IPS DF 19.7 (cell line): ENCODE results near the gene PIK3R3.

Experiments
- DNase-seq: peaks from one replicate; pipeline ENCODE4 v3.0.0-alpha.2; 2013; ENCODE audit warnings: low read depth, low spot score

Gene PIK3R3

GRCh38 chr1:46157916-46158311 lies 25.5 kb upstream of the PIK3R3 start:
- no peak for DNase-seq

DNA sequence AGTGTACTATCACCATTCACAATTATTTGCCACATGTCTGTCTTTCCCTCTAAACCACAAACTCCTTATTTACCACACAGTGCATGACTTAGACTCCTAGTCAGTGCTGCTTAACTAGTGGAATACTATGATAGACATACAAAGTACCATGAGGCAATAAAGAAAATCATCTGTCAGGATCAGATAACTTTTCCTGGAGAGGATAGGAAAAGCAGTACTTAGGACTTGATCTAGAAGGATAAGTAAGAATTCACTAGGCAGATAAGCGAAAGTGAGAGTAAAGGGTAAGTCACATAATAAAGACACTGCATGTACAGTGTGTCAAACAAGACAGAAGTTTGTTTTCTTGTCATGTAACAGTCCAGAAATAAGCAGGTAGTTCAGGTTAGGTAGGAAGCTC lies 21.3 kb upstream of the PIK3R3 start:
- DNase-seq = no peak

DNA sequence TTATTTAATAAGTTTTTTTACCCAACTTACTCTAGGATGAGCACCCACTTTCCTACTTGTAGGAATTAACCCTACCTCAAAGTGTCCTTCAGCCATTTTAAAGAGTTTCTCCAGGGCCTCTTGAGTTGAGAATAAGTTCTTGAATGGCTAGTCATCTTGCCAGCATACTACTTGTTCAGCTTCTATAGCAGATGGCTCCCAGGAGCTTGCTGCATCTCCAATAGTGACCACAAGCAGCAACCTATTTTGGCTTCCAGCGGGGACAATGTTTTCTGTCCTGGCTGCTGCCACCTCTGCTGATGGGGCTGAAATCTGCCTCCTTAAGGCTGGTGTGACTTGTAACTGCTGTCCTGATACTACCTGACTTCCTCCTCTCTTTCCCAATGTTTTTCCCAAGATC lies 20.8 kb upstream of the PIK3R3 start:
- no peak for DNase-seq

GRCh38 chr1:46152016-46152415 lies 19.6 kb upstream of the PIK3R3 start:
- DNase-seq = no peak

- no peak for DNase-seq
These were observed 17.7 kb upstream of the PIK3R3 start for GRCh38 chr1:46150085-46150484.

DNA sequence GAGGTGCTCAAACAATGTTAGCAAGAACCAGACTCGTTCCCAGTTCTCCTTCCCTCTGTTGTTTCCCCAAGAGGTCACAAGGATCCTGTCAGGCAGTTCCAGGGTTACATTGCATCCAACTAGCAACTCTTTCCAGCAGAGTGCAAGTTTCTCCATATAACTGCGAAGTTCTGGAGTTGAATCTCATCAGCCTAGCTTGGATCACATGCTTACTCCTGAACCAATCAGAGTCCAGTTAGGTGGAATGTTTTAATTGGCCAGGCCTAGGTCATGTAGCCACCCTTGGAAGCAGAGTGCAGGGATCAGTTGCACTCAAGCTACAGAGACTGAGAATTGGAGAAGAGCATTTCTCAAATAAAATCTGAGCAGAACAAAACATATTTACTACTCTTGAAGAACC lies 15.9 kb upstream of the PIK3R3 start:
- no peak for DNase-seq

DNA sequence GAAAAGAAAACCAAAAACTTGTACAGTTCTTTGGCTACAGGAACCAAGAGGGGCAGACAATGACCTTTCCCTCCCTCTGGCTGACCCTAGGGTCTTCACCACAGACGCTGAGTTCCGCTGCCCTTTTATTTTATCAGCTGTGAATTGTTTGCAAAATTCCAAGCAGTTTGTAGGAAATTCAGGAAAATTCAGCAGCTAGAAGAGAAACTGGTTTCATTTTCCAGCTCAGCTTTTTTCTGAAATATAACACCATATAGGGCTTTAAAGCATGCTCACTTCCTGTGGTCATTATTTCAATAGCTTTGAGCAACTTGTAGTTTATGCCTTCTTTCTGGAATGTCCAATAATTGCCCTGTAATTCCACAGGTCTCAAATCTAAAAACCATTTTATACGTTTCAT lies 5.5 kb upstream of the PIK3R3 start:
- DNase-seq = no peak

DNA sequence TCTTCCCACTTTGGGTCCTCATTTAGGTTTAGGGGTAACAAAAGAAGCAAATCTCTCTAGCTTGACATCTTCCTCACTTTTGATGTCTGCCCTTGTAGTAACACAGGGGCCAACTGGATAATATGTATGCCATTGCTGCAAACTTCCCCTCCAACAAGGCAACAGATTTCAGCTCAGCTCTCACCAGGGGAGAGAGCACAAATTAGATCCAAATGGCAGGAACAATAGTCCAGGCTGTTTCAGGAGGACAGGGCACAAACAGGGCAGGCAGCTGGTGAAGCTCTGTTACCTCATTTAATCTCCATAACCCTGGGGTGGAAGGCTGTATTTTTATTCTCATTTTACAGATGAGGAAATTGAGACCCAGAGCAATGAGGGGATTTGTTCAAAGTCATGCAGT lies 4.3 kb upstream of the PIK3R3 start:
- DNase-seq = no peak

DNA sequence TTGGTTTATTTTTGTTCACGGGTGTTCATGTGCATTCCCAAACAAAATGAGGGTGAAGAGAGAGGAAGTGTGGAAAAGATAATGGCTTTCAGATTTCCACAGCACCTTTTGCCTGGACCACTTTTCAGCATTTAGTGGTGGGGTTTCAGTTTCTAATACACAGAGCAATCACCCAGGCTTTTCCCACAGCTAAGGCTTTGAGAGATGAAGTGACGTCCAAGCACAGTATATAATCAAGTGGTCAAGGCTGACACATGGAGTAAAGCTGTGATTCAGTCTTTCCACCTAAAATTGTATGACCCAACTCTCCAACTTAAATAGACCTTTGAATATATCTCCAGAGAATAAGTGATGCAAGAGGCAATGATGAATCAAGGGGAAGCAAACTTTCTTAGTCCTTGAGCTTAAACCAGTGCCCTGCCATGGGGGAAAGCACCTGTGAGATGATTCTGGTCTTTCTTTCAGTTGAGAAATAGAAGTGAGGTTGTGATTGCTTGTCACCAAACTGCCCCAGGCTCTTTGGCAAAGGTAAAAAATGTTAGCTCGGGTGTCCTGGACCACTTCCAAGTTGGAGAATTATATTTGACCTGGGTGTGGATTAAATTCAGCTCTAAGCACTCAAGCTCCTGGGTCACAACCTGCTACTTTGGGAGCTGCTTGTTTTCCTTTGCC lies 2.4 kb upstream of the PIK3R3 start:
- no peak for DNase-seq

DNA sequence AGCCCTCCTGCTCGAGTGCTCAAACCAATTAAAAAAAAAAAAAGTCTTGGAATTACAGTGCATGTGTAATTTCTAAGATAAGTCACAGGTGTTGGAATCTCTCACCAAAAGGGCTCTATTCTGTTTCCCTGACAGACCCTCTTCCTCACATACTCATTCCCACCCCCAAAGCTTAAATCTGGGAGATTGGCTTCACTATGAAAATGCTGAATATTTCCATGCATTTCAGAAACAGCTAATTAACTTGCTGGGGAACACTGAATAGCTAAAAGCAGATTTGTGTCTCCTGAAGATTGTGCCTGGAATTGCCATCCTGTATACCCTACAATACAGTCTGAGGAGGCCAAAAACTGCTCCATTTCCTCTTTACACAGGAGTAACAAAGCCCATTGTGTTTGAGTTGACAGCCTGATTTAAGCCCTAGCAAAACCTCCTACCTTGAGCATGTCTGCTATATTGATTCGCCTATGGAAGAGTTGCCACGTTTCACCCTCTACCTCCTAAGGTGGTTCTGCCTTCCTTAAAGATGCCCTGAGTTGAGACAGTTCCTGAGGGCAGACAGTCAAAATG lies 1.4 kb upstream of the PIK3R3 start:
- DNase-seq = no peak

DNA sequence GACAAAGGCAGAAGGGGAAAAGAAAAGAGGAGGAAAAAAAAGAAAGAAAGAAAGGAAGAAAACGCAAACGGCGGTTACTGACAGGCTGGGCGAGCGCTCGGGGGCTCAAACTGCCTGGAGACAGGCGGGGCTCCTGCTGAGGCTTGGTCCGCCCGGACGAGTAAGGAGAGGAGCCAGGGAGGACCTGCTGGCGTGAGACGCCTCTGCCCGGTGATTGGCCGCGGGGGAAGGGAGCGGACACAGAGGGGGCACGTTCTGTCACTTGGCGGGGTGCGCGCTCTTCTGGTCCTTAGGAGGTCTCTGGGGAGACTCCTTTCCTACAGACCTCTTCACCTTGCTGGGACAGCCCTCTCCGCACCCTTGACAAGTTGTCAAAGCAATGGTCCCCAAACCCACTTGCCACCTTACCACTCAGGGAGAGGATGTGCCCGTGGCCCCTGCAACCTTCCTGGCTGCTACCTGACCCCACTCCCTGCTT lies 791 bp upstream of the PIK3R3 start:
- DNase-seq = no peak

DNA sequence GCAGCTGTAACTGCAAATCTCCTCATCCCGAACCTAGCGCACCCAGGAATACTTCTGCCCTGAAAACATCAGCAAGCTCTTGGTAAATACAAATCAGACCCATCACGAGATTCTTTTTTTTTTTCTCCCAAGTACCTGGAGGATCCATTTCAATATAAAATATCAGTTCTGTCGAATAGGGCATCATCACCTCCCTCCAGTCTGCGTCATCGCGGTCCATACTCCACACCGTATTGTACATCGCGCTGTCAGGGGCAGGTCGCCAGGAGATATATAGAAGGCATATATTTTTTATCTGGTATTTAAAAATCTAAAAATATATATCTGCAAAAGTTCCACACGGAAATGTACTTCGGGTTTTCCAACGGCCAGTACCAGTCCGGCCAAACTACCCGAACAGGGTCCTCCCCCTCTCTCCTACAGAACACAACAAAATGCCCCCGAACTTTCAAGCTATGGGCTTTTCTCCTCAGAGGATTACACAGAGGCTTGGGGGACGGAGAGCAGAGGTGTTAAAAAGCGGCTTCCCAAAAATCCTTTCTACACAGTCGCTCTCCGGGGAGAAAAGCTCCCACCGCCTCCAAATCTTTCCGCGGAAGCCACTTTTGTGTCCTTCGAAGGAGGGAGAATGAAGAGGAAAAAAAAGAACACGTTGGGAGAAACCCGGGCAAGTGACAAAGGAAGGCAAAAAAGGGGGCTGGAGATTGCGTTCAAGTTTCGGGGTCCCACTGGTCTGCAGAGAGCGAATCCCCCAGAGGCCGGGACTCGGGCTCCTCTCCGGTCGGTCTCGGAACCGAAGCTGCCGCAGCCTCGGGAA lies 509 bp downstream of the PIK3R3 start:
- DNase-seq = no peak

DNA sequence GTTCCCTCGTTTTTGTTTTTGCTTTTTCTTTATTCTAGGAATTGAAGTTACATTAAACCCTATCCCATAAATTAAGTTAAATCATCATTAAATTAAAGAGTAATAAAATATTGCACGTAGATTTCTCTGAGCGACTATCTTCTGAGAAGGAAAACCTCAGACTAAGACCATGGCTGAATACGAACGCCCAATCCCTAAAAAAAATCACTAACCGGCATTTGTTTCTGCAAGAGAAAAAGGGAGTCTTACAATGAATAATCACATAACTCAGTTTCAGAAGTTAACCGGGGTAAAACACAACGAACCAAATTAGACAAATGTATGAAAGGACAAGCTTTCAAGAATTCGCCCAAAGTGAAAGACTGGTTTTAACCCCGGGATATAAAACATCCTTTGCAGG lies 1.3 kb downstream of the PIK3R3 start:
- DNase-seq = no peak

- DNase-seq = no peak
These were observed 1.8 kb downstream of the PIK3R3 start for GRCh38 chr1:46130606-46131005.

DNA sequence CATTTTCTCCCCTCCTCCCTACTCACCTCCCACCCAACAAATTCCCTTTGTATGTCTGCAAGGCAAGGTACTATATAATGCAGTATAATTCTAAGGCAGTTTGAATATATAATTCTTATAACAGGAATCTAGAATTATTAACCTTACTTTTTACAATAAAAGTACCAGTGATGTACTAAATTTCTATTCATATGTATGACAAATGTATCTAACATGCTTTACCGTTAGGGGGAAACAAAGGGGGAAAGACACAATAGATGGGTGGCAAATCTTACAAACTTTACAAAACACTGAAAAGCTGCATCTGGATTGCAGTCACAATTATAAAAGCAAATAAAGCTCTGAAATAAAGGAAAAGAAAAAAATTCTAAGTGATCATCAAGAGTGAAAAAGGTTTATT lies 2.3 kb downstream of the PIK3R3 start:
- no peak for DNase-seq

DNA sequence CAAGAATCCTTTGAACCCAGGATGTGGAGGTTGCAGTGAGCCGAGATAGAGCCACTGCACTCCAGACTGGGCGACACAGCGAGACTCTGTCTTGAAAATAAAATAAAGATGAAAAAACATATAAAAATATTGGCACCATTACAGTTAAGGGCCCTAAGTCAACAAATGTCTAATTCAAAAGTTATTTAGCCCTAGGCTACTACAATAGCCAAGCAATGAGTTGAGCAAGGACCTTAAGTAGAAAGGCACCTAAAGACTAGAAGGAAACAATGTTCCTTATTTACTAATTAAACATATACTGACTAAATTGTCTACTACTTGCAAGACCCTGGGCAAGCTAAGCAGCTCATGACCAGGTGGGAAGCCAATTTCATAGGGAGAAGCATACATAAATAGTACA lies 4.1 kb downstream of the PIK3R3 start:
- DNase-seq = no peak

GRCh38 chr1:46118856-46119255 lies 13.6 kb downstream of the PIK3R3 start:
- DNase-seq = no peak

GRCh38 chr1:46117810-46118494 lies 14.5 kb downstream of the PIK3R3 start:
- DNase-seq = no peak

DNA sequence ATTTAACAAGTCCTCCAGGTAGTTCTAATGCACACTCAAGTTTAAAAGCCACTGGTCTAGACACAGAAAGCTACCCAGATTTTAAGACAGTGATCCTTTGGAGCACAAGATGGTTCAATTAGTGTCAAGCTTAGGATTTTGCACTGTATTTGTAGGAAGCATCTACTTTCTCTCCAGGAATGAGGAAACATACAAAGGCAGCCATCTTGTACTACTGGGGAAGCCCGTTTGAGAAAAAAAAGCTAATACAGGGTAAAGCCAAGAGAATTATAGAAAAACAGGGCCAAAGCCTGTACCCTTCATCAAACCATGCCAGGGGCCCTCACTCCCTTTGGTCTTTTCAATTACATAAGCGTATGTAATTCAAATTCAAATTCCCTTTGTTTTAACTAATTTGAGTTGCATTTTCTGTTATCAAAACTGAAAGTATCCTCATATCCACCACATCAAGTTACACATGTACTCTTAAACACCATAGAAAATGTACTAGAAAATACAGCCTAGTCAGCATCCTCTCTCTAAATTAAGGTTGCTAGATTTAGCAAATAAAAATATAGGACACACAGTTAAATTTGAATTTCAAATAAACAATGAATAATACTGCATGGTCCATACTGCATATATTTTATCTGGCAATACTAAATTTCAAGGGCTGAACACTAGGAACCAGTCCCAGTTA lies 17.4 kb downstream of the PIK3R3 start:
- DNase-seq = no peak

DNA sequence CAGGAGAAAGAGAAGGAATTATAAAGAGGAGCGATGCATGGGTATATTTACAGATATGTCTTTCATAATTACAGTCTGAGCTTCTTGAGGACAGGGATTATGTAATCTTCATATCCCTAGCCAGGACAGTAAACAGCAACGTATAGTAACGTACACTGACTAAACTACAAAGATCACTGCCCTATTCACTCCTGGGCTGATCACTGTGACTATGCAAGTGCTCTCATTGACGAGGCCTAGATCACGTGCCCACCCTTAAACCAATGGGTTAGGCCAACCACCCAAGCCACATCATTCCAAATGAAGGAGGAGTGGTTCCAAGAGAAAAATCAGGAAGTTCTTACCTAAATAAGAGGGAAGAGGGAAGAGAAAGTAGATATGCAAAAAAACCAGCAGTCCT lies 18.5 kb downstream of the PIK3R3 start:
- DNase-seq = no peak

DNA sequence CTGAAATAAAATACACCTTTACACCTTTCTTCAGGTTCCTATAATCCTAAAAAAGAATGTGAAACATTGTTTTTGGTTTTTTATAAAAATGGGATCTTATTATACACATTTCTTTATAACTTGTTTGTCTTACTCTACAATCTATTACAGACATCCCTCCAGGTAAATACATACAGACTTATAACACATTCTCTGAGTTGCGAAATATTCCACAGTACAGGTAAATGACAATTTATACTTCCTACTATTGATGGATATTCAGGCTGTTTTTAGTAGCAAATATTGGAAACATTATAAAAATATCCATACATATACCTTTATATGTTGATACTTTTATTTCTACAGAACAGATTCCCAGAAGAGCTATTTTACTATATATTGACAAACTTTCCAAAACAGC lies 20.3 kb downstream of the PIK3R3 start:
- DNase-seq = no peak

DNA sequence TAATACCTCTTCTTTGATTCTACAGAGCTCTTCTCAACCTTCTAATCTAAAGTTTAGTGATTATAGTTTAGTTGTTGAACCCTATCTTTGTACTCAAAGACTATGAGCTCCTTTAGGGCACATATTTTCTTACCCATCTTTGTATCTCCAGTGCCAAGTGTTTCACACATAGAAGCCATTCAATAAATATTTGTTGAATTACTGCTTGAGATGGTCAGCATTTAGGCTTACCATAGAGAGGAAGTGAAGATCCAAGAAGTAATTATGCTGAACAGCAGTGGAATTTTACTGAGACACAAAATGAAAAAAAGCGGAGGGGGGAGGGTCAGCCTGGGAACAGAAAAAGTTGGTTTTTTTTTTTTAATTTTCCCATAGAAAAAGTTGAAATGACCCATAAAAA lies 21.9 kb downstream of the PIK3R3 start:
- DNase-seq = no peak
